Neural progenitor cell (in vitro differentiated cells): Measurements from ENCODE around the gene SLC7A6. TPM values are rescaled to one million over a fixed set of nuclear protein-coding genes. Genes with fewer than 3 reads are reported as not detected.

ENCODE experiments used
- DNase-seq: peaks from one replicate; pipeline ENCODE4 v3.0.0-alpha.2; 2016; ENCODE audit warnings: low spot score
- H2AFZ ChIP-seq: fragments of 200-600 bp; sonication (generic); replicated peaks from 2 replicates; pipeline ENCODE4 v1.6.1; 2016; ENCODE audit warnings: antibody characterized with exemption
- H3F3A ChIP-seq: fragments of 200-600 bp; sonication (generic); 2 replicates; pipeline ENCODE4 v1.6.1; 2016; ENCODE audit warnings: antibody characterized with exemption, low read depth
- H3K27ac ChIP-seq: fragments of 200-600 bp; sonication (generic); 2 replicates; pipeline ENCODE4 v1.5.1; 2016; ENCODE audit warnings: mild to moderate bottlenecking
- H3K27me3 ChIP-seq: fragments of 200-600 bp; sonication (generic); 2 replicates; pipeline ENCODE4 v1.6.1; 2016; ENCODE audit warnings: mild to moderate bottlenecking, moderate library complexity
- H3K36me3 ChIP-seq: fragments of 200-600 bp; sonication (generic); 2 replicates; pipeline ENCODE4 v1.5.1; 2016
- H3K4me1 ChIP-seq: fragments of 200-600 bp; sonication (generic); 2 replicates; pipeline ENCODE4 v1.6.1; 2016; ENCODE audit warnings: mixed run types
- H3K4me2 ChIP-seq: fragments of 200-600 bp; sonication (generic); 2 replicates; pipeline ENCODE4 v1.6.1; 2016
- H3K4me3 ChIP-seq: fragments of 200-600 bp; sonication (generic); 2 replicates; pipeline ENCODE4 v1.5.1; 2016
- H3K79me2 ChIP-seq: fragments of 200-600 bp; sonication (generic); 2 replicates; pipeline ENCODE4 v1.6.1; 2016; ENCODE audit warnings: low read depth
- H3K9ac ChIP-seq: fragments of 200-600 bp; sonication (generic); 2 replicates; pipeline ENCODE4 v1.6.1; 2016
- H3K9me3 ChIP-seq: fragments of 200-600 bp; sonication (generic); 2 replicates; pipeline ENCODE4 v1.5.1; 2016; ENCODE audit warnings: low read depth
- H4K20me1 ChIP-seq: fragments of 200-600 bp; sonication (generic); 2 replicates; pipeline ENCODE4 v1.6.1; 2016; ENCODE audit warnings: low read depth
- H3K27ac Mint-ChIP-seq: 3 replicates; pipeline ENCODE4 v1.8.0; 2021; ENCODE audit warnings: mixed read lengths
- H3K27me3 Mint-ChIP-seq: 2 replicates; pipeline ENCODE4 v1.8.0; 2022; ENCODE audit warnings: low read depth, mild to moderate bottlenecking, inconsistent platforms, moderate library complexity, mixed read lengths; ENCODE audit not compliant: insufficient read depth
- H3K36me3 Mint-ChIP-seq: 3 replicates; pipeline ENCODE4 v1.8.0; 2021; ENCODE audit warnings: mixed read lengths
- H3K4me1 Mint-ChIP-seq: 3 replicates; pipeline ENCODE4 v1.8.0; 2021; ENCODE audit warnings: mixed read lengths
- H3K4me3 Mint-ChIP-seq: 3 replicates; pipeline ENCODE4 v1.8.0; 2021; ENCODE audit warnings: mild to moderate bottlenecking, moderate library complexity, mixed read lengths
- H3K9me3 Mint-ChIP-seq: 3 replicates; pipeline ENCODE4 v1.8.0; 2020; ENCODE audit warnings: mixed read lengths
- EZH2 ChIP-seq: fragments of 200-600 bp; sonication (generic); IDR thresholded peaks from 2 replicates; pipeline ENCODE4 v1.6.1; 2017; ENCODE audit warnings: antibody characterized with exemption, mild to moderate bottlenecking, moderate library complexity
- EZH2phosphoT487 ChIP-seq: fragments of 200-600 bp; sonication (generic); IDR thresholded peaks from 2 replicates; pipeline ENCODE4 v1.6.1; 2017; ENCODE audit warnings: antibody characterized with exemption
- total RNA-seq: library from RNA; depleted of rRNA; stranded (reverse); fragments of >200 nt; gene quantifications from 2 replicates; pipeline ENCODE4 v1.2.3, GENCODE V29; 2015; ENCODE audit warnings: low replicate concordance
- TF ChIP-seq, protein P1 (sequence below): fragments of 200-600 bp; sonication (generic); IDR thresholded peaks from 2 replicates; pipeline ENCODE4 v1.5.1; 2017; ENCODE audit warnings: antibody characterized with exemption, mild to moderate bottlenecking

Gene SLC7A6
- total RNA-seq, 1 donor from 2014 or later, result 5.6 TPM

DNA sequence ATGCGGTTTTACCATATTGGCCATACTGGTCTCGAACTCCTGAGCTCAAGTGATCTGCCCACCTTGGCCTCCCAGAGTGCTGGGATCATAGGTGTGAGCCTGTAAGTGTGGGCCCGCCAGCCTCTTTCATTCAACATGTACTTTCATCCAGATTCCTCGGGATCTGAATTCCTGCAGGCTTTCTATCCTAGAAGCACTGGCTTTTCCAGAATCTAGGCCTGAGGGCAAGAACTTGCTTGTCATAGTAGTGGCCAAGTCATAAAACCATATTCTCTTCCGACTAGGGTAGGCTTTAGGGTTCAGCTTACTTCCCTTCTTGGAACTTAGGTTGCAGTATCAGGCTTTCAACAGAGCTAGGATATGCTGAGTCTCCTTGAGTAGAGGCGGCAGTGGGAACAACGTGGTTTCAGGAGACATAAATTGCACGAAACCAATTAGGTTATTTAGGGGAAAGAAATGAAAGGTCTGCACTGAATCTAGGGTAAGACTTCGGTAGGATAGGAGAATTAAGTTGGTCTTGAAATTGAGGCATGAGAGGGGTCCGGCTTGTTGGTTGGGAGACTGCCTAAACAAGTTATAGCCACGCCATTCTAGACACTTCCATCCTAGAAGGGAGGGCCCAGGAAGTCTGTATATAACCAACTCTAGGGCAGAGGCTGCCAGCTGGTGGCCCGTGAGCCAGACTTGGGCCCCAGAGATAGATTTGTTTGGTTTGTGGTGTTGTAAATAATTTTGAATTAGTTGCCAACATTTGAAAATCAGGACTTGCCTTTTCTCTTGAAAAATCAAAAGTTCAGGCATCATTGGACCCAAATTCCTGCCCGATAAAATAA, 15.6 kb downstream of the SLC7A6 start:
- H3K4me1 ChIP-seq, result no peaks in the 10 kb centered on the region
- Mint-ChIP-seq H3K4me3 (no peak overlapping the region), H3K36me3 (peaks cover 8% of the 10 kb centered on the region), H3K27ac (no peak overlapping the region), H3K4me1 (no peaks in the 10 kb centered on the region), H3K27me3 (no peaks in the 10 kb centered on the region), H3K9me3 (no peaks in the 10 kb centered on the region)
- no peak overlapping the region for H3K4me3 ChIP-seq
- H3K4me2 ChIP-seq, result no peak overlapping the region
- no peaks in the 10 kb centered on the region for H3K36me3 ChIP-seq
- no peaks in the 10 kb centered on the region for H3K9me3 ChIP-seq
- TF ChIP-seq EZH2, result no peak
- TF ChIP-seq, protein P1, sequence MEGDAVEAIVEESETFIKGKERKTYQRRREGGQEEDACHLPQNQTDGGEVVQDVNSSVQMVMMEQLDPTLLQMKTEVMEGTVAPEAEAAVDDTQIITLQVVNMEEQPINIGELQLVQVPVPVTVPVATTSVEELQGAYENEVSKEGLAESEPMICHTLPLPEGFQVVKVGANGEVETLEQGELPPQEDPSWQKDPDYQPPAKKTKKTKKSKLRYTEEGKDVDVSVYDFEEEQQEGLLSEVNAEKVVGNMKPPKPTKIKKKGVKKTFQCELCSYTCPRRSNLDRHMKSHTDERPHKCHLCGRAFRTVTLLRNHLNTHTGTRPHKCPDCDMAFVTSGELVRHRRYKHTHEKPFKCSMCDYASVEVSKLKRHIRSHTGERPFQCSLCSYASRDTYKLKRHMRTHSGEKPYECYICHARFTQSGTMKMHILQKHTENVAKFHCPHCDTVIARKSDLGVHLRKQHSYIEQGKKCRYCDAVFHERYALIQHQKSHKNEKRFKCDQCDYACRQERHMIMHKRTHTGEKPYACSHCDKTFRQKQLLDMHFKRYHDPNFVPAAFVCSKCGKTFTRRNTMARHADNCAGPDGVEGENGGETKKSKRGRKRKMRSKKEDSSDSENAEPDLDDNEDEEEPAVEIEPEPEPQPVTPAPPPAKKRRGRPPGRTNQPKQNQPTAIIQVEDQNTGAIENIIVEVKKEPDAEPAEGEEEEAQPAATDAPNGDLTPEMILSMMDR, result no peak
- TF ChIP-seq EZH2phosphoT487, result no peak
- H3K27ac ChIP-seq, result no peak overlapping the region
- peaks cover 2% of the 10 kb centered on the region for H4K20me1 ChIP-seq
- no peak overlapping the region for H2AFZ ChIP-seq
- no peak for DNase-seq
- H3F3A ChIP-seq, result peaks cover 8% of the 10 kb centered on the region
- H3K27me3 ChIP-seq, result no peaks in the 10 kb centered on the region
- H3K9ac ChIP-seq, result no peak overlapping the region
- H3K79me2 ChIP-seq, result no peaks in the 10 kb centered on the region

DNA sequence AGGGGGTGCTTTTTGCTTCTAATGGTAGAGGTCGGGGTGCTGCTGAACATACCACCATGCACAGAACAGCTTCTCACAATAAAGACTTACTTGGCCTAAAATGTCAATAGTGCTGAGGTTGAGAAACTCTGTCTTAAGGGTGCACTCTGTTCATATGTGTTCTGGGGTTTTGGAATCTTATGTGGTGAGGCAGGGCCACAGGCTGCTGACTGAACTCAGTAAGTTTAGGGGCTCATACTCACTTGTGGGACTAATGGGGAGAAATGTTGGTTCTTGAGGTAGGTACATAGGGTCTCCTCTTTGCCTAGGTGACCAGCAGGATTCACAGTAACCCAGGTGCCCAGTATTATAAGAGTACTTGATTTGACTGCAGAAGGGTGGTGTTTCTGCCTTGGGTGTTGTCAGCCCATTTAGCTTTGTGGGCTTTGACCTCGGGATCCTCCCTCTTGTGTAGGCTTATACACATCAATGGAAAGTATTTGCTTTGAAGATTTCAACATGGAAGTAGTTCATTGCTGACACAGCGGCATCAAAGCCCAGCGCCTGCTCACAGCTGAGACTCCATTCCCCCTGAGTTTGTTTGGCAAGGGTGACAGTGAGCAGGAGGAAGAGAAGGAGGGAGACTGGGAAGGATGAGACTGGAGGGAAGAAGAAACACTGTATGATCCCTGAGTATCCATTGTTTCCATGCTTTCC, 17.2 kb downstream of the SLC7A6 start:
- Histone ChIP-seq H4K20me1 (peaks cover 9% of the 10 kb centered on the region), H3K36me3 (no peaks in the 10 kb centered on the region), H2AFZ (no peak overlapping the region), H3K9me3 (no peaks in the 10 kb centered on the region), H3K79me2 (no peaks in the 10 kb centered on the region), H3K9ac (no peak overlapping the region), H3K27ac (no peak overlapping the region), H3F3A (no peaks in the 10 kb centered on the region), H3K4me3 (no peak overlapping the region), H3K4me2 (no peak overlapping the region), H3K27me3 (no peaks in the 10 kb centered on the region), H3K4me1 (no peaks in the 10 kb centered on the region)
- no peak for DNase-seq
- Mint-ChIP-seq H3K27ac (no peak overlapping the region), H3K4me1 (no peaks in the 10 kb centered on the region), H3K9me3 (no peaks in the 10 kb centered on the region), H3K4me3 (no peak overlapping the region), H3K27me3 (no peaks in the 10 kb centered on the region), H3K36me3 (peaks cover 14% of the 10 kb centered on the region)
- TF ChIP-seq EZH2 (no peak), EZH2phosphoT487 (no peak)
- TF ChIP-seq, protein P1, result no peak

DNA sequence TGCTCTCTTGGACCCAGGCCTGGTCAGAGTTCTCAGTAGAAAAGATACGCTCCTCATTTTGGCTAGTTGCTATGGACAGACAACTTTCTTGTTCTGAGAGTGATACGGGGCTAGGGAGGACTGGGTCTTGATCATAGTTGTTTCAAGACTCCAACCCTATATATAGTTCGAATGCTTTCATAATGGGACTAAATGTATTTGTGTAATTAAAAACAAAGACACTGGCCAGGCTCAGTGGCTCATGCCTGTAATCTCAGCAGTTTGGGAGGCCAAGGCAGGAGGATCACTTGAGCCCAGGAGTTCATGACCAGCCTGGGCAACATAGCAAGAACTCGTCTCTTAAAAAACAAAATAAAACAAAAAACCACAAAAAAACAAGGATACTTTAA, 17.7 kb downstream of the SLC7A6 start:
- no peak overlapping the region for H3K4me3 Mint-ChIP-seq
- Histone ChIP-seq H3F3A (no peaks in the 10 kb centered on the region), H3K4me2 (no peak overlapping the region), H2AFZ (no peak overlapping the region), H3K4me3 (no peak overlapping the region), H3K9ac (no peak overlapping the region), H3K27ac (no peak overlapping the region), H3K27me3 (no peaks in the 10 kb centered on the region), H3K4me1 (no peaks in the 10 kb centered on the region), H3K36me3 (no peaks in the 10 kb centered on the region), H4K20me1 (peaks cover 9% of the 10 kb centered on the region), H3K79me2 (no peaks in the 10 kb centered on the region), H3K9me3 (no peaks in the 10 kb centered on the region)
- no peak for DNase-seq
- no peaks in the 10 kb centered on the region for H3K27me3 Mint-ChIP-seq
- H3K9me3 Mint-ChIP-seq, result no peaks in the 10 kb centered on the region
- no peak overlapping the region for H3K27ac Mint-ChIP-seq
- H3K36me3 Mint-ChIP-seq, result peaks cover 16% of the 10 kb centered on the region
- no peak for TF ChIP-seq EZH2
- TF ChIP-seq, protein P1, result no peak
- TF ChIP-seq EZH2phosphoT487, result no peak
- H3K4me1 Mint-ChIP-seq, result no peaks in the 10 kb centered on the region
